Measurements from ENCODE around the gene C19orf25. TPM values are rescaled to one million over a fixed set of nuclear protein-coding genes. Genes with fewer than 3 reads are reported as not detected.

Gene C19orf25
- total and polyA plus RNA-seq, 2 of the 13 experiments (the other 11 are each of a cell fraction or from before 2014, with no cell fraction given), result 14.2 to 32.4 TPM

DNA sequence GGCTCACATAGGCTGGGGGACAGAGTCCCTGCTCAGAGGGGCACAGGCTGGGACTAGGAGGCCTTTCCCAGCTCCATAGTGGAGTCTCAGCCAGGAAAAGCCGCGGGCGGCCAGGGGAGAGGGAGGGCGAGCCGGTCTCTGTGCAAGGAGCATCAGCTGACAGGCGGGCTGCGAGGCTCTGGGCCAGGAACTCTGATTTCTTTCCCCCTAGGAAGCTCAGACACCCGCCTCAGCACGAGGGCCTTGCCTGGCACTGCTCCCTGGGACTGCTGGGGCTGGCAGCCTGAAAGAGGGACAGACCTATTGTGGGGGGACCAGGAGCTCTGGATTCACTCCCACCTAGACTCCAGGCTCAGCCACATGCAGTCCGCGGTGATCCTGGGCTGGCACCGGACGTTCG lies 42.6 kb upstream of the C19orf25 start (continued):
- TF ChIP-seq ZNF761 (CRISPR knock-in tag; conservative IDR thresholded peaks at IDR 0.05) (no peak), ZMAT3 (CRISPR knock-in tag; conservative IDR thresholded peaks at IDR 0.05) (no peak), ZSCAN31 (CRISPR knock-in tag; IDR thresholded peaks at IDR 0.05; ENCODE audit: low read depth) (no peak)

- intact Hi-C loops (cut with micrococcal nuclease; ENCODE audit: unreplicated experiment), result no loop called here
- Histone ChIP-seq H3K9ac (ENCODE audit: insufficient read depth, low read depth, low read length) (no peak overlapping the region), H3K4me2 (ENCODE audit: low read depth, low read length) (0 out of 2 replicates have a peak overlapping the region, but pooled peaks have one; percentile 3), H3K36me3 (replicated peaks in 1 of 2; ENCODE audit: control insufficient read depth in 1 of 2, insufficient read depth in 2 of 2, low read length in 2 of 2) (no peaks in the 10 kb centered on the region), H3K4me3 (replicated peaks in 1 of 3; ENCODE audit: insufficient read depth in 1 of 3, low read depth in 2 of 3, low read length in 3 of 3) (no peak overlapping the region), H3K27ac (ENCODE audit: extremely low read length, insufficient read depth, low read length) (no peak overlapping the region), H4K20me1 (ENCODE audit: insufficient read depth, low read length) (no peaks in the 10 kb centered on the region), H2AFZ (ENCODE audit: low read length) (no peak overlapping the region), H3K79me2 (ENCODE audit: insufficient read depth, low read length) (no peaks in the 10 kb centered on the region), H3K9me3 (ENCODE audit: low read length) (no peaks in the 10 kb centered on the region), H3K27me3 (ENCODE audit: control insufficient read depth in 1 of 2, insufficient read depth in 2 of 2, low read length in 2 of 2) (peaks cover 22 to 52% of the 10 kb centered on the region in 2 experiments), H3K4me1 (ENCODE audit: insufficient read depth, low read length) (peaks cover 20% of the 10 kb centered on the region)
- no TSS peak for BruUV-seq (replicated peaks)
- ATAC-seq (peak; percentile 13; the same call in 1 of the 3 replicates), FAIRE-seq (no peak), DNase-seq (ENCODE audit: low spot score) (no peak)
- WGBS (ENCODE audit: low lambda C conversion rate), result 0% methylated on average over 2 of the region's 17 CpGs
- in situ Hi-C loops (cut with HindIII; ENCODE audit: extremely low pct_ligation_motif_present, low pct_unique_long_range_greater_than_20kb), result no loop called here
- POLR2A ChIA-PET, result no interaction called here
- CTCF ChIA-PET (ENCODE audit: low intra/inter-chr PET ratio, low total read pairs), result no interaction called here
- TF ChIP-seq MXD1 (CRISPR knock-in tag; IDR thresholded peaks at IDR 0.05), result no peak
- TF ChIP-seq, protein P1, sequence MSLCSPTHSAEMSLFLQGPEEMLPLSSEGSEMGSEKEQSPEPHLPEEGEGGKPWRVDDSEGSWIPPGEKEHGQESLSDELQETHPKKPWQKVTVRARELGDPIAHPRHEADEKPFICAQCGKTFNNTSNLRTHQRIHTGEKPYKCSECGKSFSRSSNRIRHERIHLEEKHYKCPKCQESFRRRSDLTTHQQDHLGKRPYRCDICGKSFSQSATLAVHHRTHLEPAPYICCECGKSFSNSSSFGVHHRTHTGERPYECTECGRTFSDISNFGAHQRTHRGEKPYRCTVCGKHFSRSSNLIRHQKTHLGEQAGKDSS (CRISPR knock-in tag; IDR thresholded peaks at IDR 0.05; ENCODE audit: borderline replicate concordance, low read depth), result no peak
- TF ChIP-seq ZNF619 (CRISPR knock-in tag; IDR thresholded peaks at IDR 0.05), result no peak
- TF ChIP-seq NFKBIZ (CRISPR knock-in tag; IDR thresholded peaks at IDR 0.05), result no peak
- TF ChIP-seq RORA (CRISPR knock-in tag; IDR thresholded peaks at IDR 0.05), result no peak
- TF ChIP-seq GFI1 (CRISPR knock-in tag; IDR thresholded peaks at IDR 0.05; ENCODE audit: borderline replicate concordance), result no peak
- TF ChIP-seq FOSL2 (CRISPR knock-in tag; IDR thresholded peaks at IDR 0.05), result peak; percentile 21; the same call in 1 of the 2 replicates
- peak; percentile 72 for TF ChIP-seq HNRNPLL (IDR thresholded peaks at IDR 0.05; ENCODE audit: low read depth, low read length, poor library complexity, severe bottlenecking)
- peak; percentile 59; the same call in 1 of the 2 replicates for TF ChIP-seq GABPB1 (CRISPR knock-in tag; IDR thresholded peaks at IDR 0.05)
- TF ChIP-seq ARNTL (CRISPR knock-in tag; IDR thresholded peaks at IDR 0.05), result 0 out of 2 replicates have a peak, but pooled peaks have one; percentile 37
- no peak for TF ChIP-seq WIZ (CRISPR knock-in tag; IDR thresholded peaks at IDR 0.05)
- no peak for TF ChIP-seq JDP2 (CRISPR knock-in tag; IDR thresholded peaks at IDR 0.05; ENCODE audit: borderline replicate concordance)
- TF ChIP-seq ZNF572 (CRISPR knock-in tag; IDR thresholded peaks at IDR 0.05), result no peak
- TF ChIP-seq, protein P2, sequence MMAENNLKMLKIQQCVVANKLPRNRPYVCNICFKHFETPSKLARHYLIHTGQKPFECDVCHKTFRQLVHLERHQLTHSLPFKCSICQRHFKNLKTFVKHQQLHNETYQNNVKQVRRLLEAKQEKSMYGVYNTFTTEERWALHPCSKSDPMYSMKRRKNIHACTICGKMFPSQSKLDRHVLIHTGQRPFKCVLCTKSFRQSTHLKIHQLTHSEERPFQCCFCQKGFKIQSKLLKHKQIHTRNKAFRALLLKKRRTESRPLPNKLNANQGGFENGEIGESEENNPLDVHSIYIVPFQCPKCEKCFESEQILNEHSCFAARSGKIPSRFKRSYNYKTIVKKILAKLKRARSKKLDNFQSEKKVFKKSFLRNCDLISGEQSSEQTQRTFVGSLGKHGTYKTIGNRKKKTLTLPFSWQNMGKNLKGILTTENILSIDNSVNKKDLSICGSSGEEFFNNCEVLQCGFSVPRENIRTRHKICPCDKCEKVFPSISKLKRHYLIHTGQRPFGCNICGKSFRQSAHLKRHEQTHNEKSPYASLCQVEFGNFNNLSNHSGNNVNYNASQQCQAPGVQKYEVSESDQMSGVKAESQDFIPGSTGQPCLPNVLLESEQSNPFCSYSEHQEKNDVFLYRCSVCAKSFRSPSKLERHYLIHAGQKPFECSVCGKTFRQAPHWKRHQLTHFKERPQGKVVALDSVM (CRISPR knock-in tag; IDR thresholded peaks at IDR 0.05), result peak; percentile 78
- TF ChIP-seq BHLHE40 (IDR thresholded peaks at IDR 0.05; ENCODE audit: low read length), result peak; percentile 88
- 0 out of 2 replicates have a peak, but pooled peaks have one; percentile 15 for TF ChIP-seq RXRA (CRISPR knock-in tag; IDR thresholded peaks at IDR 0.05)
Measured at GRCh38 chr19:1520203-1520780, 41.3 kb upstream of the C19orf25 start.
